GM13976 (cell line): Measurements from ENCODE around the gene CMIP.
A peak's percentile ranks its signal among the peaks of the same experiment; 100 is the strongest.
"Not testable (repeated sequence)": the region's sequence is repeated elsewhere in the genome, so short reads cannot be mapped to it uniquely, and the experiment has no call there.

Experiments used
- DNase-seq: peaks from one replicate; pipeline ENCODE4 v3.0.0; 2012; ENCODE audit warnings: low spot score
- in situ Hi-C: fragments of 300-500 bp; cut with MboI; formaldehyde crosslinking; loops from one replicate; pipeline ENCODE4 v1.12.0; 2022; ENCODE audit warnings: low sequenced_read_pairs, mixed read lengths, inconsistent platforms; ENCODE audit not compliant: unreplicated experiment
- TF ChIP-seq, protein P1 (sequence below): IDR thresholded peaks from 2 replicates; pipeline ENCODE4 v1.5.1; 2012; ENCODE audit warnings: borderline replicate concordance, mild to moderate bottlenecking; ENCODE audit not compliant: insufficient read depth; ENCODE audit errors: extremely low read depth, missing control alignments, control extremely low read depth

The CMIP gene

DNA sequence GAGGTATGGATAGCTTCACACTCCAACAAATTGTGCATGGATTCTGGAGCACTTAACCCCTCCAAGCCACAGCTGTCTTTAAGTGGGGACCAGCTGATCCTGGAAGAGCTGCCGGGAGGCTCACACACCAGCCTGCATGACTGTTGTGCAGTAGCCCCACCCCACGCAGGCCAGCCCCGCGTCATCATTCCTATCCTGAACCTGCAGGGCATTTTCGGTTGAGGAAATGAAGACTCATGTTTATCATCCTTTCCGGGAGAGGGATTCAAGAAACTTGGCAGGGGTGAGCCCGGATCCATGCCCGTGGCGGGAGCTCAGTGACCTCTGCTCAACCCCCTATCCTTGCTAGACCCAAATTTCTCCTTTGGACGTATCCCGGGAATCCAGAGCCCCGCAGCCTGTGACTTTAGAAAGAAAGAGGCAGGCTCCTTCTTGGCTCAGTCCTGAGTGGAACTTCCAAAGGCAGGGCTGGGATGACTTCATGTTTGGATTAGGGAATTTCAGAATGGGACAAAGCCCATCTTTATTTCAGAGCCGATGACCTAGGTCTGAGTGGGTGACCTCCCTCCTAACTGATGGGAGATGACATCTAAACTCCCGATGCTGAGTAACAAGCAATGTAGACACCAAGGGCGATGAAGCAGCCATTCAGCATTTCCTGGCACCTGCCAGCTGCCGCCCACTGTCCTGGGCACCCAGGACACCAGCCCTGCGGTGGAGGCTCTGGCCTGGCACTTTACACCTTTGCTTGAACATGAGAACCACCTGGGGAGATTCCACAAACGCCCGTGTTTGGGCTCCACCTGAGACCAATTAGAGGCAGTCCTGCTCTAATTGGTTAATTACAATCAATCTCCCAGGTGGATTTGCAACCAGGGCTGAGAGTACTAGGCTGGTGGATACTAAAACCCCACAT is 43.3 kb upstream of the CMIP start:
- TF ChIP-seq, protein P1, sequence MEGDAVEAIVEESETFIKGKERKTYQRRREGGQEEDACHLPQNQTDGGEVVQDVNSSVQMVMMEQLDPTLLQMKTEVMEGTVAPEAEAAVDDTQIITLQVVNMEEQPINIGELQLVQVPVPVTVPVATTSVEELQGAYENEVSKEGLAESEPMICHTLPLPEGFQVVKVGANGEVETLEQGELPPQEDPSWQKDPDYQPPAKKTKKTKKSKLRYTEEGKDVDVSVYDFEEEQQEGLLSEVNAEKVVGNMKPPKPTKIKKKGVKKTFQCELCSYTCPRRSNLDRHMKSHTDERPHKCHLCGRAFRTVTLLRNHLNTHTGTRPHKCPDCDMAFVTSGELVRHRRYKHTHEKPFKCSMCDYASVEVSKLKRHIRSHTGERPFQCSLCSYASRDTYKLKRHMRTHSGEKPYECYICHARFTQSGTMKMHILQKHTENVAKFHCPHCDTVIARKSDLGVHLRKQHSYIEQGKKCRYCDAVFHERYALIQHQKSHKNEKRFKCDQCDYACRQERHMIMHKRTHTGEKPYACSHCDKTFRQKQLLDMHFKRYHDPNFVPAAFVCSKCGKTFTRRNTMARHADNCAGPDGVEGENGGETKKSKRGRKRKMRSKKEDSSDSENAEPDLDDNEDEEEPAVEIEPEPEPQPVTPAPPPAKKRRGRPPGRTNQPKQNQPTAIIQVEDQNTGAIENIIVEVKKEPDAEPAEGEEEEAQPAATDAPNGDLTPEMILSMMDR = no peak
- no peak for DNase-seq
- in situ Hi-C loops = loop anchor here (10.0 kb wide), 1 partner anchor 224 kb away; no protein-coding TSS in a partner anchor

GRCh38 chr16:81403208-81403600 is 41.4 kb upstream of the CMIP start:
- no peak for DNase-seq
- TF ChIP-seq, protein P1 = no peak
- in situ Hi-C loops = loop anchor here (10.0 kb wide), 1 partner anchor 222 kb away; no protein-coding TSS in a partner anchor

DNA sequence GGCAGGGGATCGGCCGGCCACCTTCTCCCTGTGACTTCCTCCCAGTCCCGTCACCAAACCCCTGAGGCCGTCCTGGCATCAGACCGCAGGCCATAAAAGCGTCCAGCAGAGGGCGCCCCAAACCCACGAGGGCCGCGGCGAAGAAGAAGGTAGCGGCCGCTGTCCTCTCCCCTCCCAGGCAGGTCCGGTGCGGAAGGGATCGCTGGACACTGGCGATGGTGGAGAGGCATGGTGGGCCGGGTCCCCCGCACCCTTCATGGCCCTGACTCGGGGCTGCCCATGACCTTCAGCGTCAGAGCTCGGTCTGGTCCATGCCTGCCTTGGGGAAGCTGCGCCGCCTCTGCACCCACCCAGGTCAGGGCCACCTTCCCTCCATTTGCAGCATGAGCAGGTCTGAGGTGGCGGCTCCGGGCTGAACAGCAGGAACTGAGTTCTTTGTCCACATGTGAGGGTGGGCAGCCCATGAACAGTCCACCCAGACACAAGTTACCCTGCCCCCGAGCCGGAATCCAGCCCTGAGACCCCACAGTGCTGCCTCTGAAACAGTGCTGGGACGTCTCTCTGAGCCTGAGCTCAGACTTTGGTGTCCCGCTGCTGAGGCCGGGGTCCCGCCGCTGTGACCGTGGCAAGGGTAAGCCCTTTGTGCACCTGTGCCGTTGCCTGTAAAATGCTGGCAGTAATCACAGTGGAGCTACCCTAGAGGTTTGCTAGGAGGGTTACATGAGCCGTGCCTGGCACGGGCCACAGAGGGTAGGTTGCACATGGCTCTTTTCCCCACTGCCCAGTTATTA is 40.8 kb upstream of the CMIP start:
- TF ChIP-seq, protein P1 = peak; percentile 94
- DNase-seq = peak; percentile 93
- in situ Hi-C loops = loop anchor here (10.0 kb wide), 1 partner anchor 221 kb away; no protein-coding TSS in a partner anchor

GRCh38 chr16:81405002-81405401 is 39.6 kb upstream of the CMIP start:
- in situ Hi-C loops = loop anchor here (10.0 kb wide), 1 partner anchor 220 kb away; no protein-coding TSS in a partner anchor

DNA sequence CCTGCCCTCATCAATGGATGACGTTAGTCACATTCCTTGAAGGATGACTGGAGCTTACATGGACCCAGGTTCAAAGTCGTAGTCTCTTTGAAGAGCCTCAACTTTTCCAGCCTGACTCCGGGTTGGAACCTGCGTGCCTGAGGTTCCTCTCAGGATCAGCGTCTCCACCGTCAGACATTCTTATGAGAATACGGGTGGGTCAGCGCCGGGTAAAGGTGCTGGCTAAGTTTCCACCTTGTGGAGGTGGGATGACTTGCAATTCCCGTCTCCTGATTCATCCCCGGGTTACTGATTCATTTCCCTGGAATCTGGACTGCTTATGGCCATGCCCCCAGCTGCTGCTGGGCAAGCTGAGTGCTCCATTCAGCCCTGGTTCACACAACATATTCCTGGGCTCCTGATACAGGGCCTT is 38.9 kb upstream of the CMIP start:
- DNase-seq = no peak

More at GRCh38 chr16:81405002-81405401, 39.6 kb upstream of the CMIP start:
- not testable (repeated sequence) for DNase-seq

GRCh38 chr16:81408409-81408950 is 36.1 kb upstream of the CMIP start:
- in situ Hi-C loops = loop anchor here (10.0 kb wide), 1 partner anchor 216 kb away; no protein-coding TSS in a partner anchor

More for the DNA sequence above, 38.9 kb upstream of the CMIP start:
- in situ Hi-C loops = loop anchor here (10.0 kb wide), 1 partner anchor 219 kb away; no protein-coding TSS in a partner anchor
- TF ChIP-seq, protein P1 = no peak

More at GRCh38 chr16:81408409-81408950, 36.1 kb upstream of the CMIP start:
- TF ChIP-seq, protein P1 = no peak
- no peak for DNase-seq
